Stomach (tissue), 9 donors: ENCODE data around the gene PRR5L. TPM values are rescaled to one million over a fixed set of nuclear protein-coding genes. Genes with fewer than 3 reads are reported as not detected.

Experiments
- DNase-seq, 2 donors: peaks; one replicate each; pipeline versions ENCODE4 v3.0.0 to v3.0.0-alpha.2; 2013 to 2019
- H3K27ac ChIP-seq, 5 donors: fragments of 200-600 bp in 4 of 5; sonication (generic) in 4 of 5; one replicate each; pipeline ENCODE4 v1.5.1; 2013 to 2019; ENCODE audit warnings: mild to moderate bottlenecking in 1 of 5, moderate library complexity in 1 of 5
- H3K27me3 ChIP-seq, 3 donors: fragments of 200-600 bp; sonication (generic); one replicate each; pipeline ENCODE4 v1.5.1; 2017 to 2019; ENCODE audit warnings: mixed run types in 1 of 3
- H3K36me3 ChIP-seq, 4 donors: fragments of 200-600 bp; sonication (generic); 1 replicate in 3 of 4; 2 replicates in 1 of 4; pipeline ENCODE4 v1.5.1; 2016 to 2019
- H3K4me1 ChIP-seq, 4 donors: fragments of 200-600 bp; sonication (generic); one replicate each; pipeline ENCODE4 v1.5.1; 2016 to 2019
- H3K4me3 ChIP-seq, 4 donors: fragments of 200-600 bp; sonication (generic) in 3 of 4; one replicate each; pipeline ENCODE4 v1.5.1; 2016 to 2019; ENCODE audit warnings: mild to moderate bottlenecking in 1 of 4
- H3K9me3 ChIP-seq, 4 donors: fragments of 200-600 bp; sonication (generic); one replicate each; pipeline ENCODE4 v1.5.1; 2016 to 2019
- CTCF ChIP-seq, 7 experiments: fragments of 450-650 bp in 4 of 7; fragments of 200-600 bp in 3 of 7; sonication (generic) in 3 of 7; IDR thresholded peaks; one replicate each; pipeline ENCODE4 v1.5.1; 2016 to 2019; ENCODE audit warnings: antibody characterized with exemption in 7 of 7, control low read depth in 2 of 7, mild to moderate bottlenecking in 1 of 7
- EP300 ChIP-seq: sonication (generic); formaldehyde crosslinking; IDR thresholded peaks from one replicate; pipeline ENCODE4 v1.6.1; 2017; ENCODE audit warnings: antibody characterized with exemption
- POLR2A ChIP-seq, 4 donors: fragments of 450-650 bp; IDR thresholded peaks; one replicate each; pipeline ENCODE4 v1.6.1; 2016; ENCODE audit warnings: antibody characterized with exemption in 4 of 4, control low read depth in 2 of 4, mild to moderate bottlenecking in 1 of 4, moderate library complexity in 1 of 4
- POLR2AphosphoS5 ChIP-seq, 3 donors: sonication (generic); formaldehyde crosslinking; IDR thresholded peaks; one replicate each; pipeline ENCODE4 v1.6.1; 2016; ENCODE audit warnings: antibody characterized with exemption in 3 of 3
- whole genome bisulfite sequencing, 5 donors: extraction: QIAGEN DNeasy Blood & Tissue Kit in 3 of 5; methylation state at CpG; one replicate each; pipeline versions ENCODE4 v1.1.5 to v1.1.7; 2013 to 2018; 5-methylcytosine and 5-hydroxymethylcytosine counted together
- intact Hi-C: fragments of 100-400 bp; cut with DNase I; formaldehyde crosslinking; loops from one replicate; pipeline ENCODE4 v1.15.1; 2023; ENCODE audit warnings: low total_unique reads
- polyA plus RNA-seq, 3 donors: library from polyadenylated mRNA; stranded (reverse); fragments of 200-250 nt; gene quantifications; one replicate each; pipeline ENCODE4 v1.2.3, GENCODE V29; 2013
- total RNA-seq, 5 donors: library from RNA; depleted of rRNA; stranded (reverse); fragments of >200 nt; gene quantifications; one replicate each; pipeline versions ENCODE4 v1.1.0 to v1.2.3, GENCODE V29; 2014 to 2016
- donor health status: healthy with polysubstance abuse.
- donor health status: Bipolar disorder and iron deficiency.
- donor health status: healthy.

Gene PRR5L
- total and polyA plus RNA-seq, 8 donors: 1.4 to 274 (median 2.4) TPM; not detected in 1

DNA sequence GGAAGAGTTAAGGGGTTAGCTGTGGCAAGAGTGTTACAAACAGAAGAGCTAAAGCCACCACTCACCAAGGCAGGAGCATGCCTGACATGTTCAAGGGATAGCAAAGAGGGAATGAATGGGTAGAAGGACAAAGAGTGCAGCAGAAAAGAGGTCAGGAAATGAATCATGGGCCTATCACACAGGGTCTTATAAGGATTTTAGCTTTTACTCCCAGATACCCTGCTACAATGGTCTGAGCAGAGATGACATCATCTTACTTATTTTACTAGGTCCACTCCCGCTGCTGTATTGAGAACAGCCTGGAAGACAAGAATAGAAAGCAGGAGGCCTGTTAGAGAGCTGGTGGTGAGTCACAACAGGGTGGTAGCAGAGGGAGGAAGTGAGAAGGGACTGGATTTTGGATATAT, 204.2 kb downstream of the PRR5L start:
- DNase-seq: peak in 1 of 2 donors; percentile 48
- H3K36me3 ChIP-seq: peaks cover 17 to 60% (median 60%) of the 10 kb centered on the region in 4 donors
- TF ChIP-seq POLR2A (IDR thresholded peaks at IDR 0.05) (no peak), POLR2AphosphoS5 (IDR thresholded peaks at IDR 0.05) (no peak), EP300 (no peak), CTCF (IDR thresholded peaks at IDR 0.05) (no peak)
- intact Hi-C loops: no loop called here
- peaks cover 0 to 55% (median 21%) of the 10 kb centered on the region in 4 donors for H3K4me1 ChIP-seq
- WGBS, 5 donors: 38 to 67% (median 58%) methylated on average over 1 of the region's 1 CpG
- no peaks in the 10 kb centered on the region for H3K27me3 ChIP-seq
- H3K4me3 ChIP-seq: no peak overlapping the region
- peak overlapping the region in 2 of 5 donors; percentile 43 to 56 for H3K27ac ChIP-seq
- no peaks in the 10 kb centered on the region for H3K9me3 ChIP-seq

GRCh38 chr11:36501236-36501635, 205.1 kb downstream of the PRR5L start:
- peaks cover 14 to 51% (median 51%) of the 10 kb centered on the region in 4 donors for H3K36me3 ChIP-seq
- intact Hi-C loops: no loop called here
- H3K27ac ChIP-seq: peak overlapping the region in 1 of 5 donors; percentile 20
- H3K4me3 ChIP-seq: no peak overlapping the region
- no peak for TF ChIP-seq EP300
- no peak for TF ChIP-seq CTCF (IDR thresholded peaks at IDR 0.05)
- no peak for TF ChIP-seq POLR2AphosphoS5 (IDR thresholded peaks at IDR 0.05)
- no peak for TF ChIP-seq POLR2A (IDR thresholded peaks at IDR 0.05)
- H3K4me1 ChIP-seq: peaks cover 0 to 60% (median 25%) of the 10 kb centered on the region in 4 donors
- WGBS, 5 donors: 89 to 93% (median 89%) methylated on average over 5 of the region's 5 CpGs
- no peak for DNase-seq
- no peaks in the 10 kb centered on the region for H3K27me3 ChIP-seq
- no peaks in the 10 kb centered on the region for H3K9me3 ChIP-seq

- peak overlapping the region in 3 of 4 donors; percentile 80 to 92 (median 90) for H3K4me3 ChIP-seq
- TF ChIP-seq POLR2AphosphoS5 (IDR thresholded peaks at IDR 0.05): no peak
- TF ChIP-seq CTCF (IDR thresholded peaks at IDR 0.05): no peak
- TF ChIP-seq POLR2A (IDR thresholded peaks at IDR 0.05): no peak
- no peak for TF ChIP-seq EP300
- intact Hi-C loops: no loop called here
- H3K36me3 ChIP-seq: no peaks in the 10 kb centered on the region
- peak overlapping the region in 4 of 5 donors; percentile 90 to 96 (median 92) for H3K27ac ChIP-seq
- H3K9me3 ChIP-seq: no peaks in the 10 kb centered on the region
- DNase-seq: no peak
- H3K4me1 ChIP-seq: peaks cover 8 to 48% (median 29%) of the 10 kb centered on the region in 4 donors
- 43 to 53% (median 48%) methylated on average over 7 of the region's 7 CpGs for WGBS, 5 donors
- H3K27me3 ChIP-seq: no peaks in the 10 kb centered on the region
Observed at GRCh38 chr11:36507824-36508489, 211.9 kb downstream of the PRR5L start.

DNA sequence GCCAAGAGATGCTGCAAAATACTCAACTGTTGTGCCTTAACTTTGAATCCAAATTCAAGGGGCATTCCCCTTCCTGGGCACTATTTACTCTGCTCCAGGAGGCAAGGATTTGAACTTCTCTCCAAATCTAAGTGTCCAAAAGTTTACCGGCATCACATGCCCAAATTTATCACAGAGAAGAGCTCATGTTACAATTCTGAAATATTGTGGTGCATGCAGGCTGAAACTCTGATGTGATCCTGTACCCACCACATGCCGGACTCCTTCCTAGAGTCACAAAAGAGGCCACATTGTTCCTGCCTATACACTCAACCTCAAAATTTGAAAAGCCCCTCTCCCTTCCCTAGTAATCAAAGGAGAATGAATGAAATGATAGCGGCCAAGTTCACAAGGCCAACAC, 212.7 kb downstream of the PRR5L start:
- peaks cover 8 to 40% (median 25%) of the 10 kb centered on the region in 4 donors for H3K4me1 ChIP-seq
- no peaks in the 10 kb centered on the region for H3K36me3 ChIP-seq
- DNase-seq: peak in 1 of 2 donors; percentile 20
- H3K4me3 ChIP-seq: peak overlapping the region; percentile 72 to 92 (median 85)
- peaks cover 0 to 3% (median 2%) of the 10 kb centered on the region in 4 donors for H3K9me3 ChIP-seq
- WGBS, 5 donors: 10 to 20% (median 13%) methylated on average over 3 of the region's 3 CpGs
- H3K27me3 ChIP-seq: no peaks in the 10 kb centered on the region
- TF ChIP-seq EP300: no peak
- TF ChIP-seq POLR2A (IDR thresholded peaks at IDR 0.05): no peak
- TF ChIP-seq POLR2AphosphoS5 (IDR thresholded peaks at IDR 0.05): no peak
- TF ChIP-seq CTCF (IDR thresholded peaks at IDR 0.05): no peak
- H3K27ac ChIP-seq: peak overlapping the region in 4 of 5 donors; percentile 90 to 96 (median 92)
- intact Hi-C loops: no loop called here
